OCI-LY7 (cell line): ENCODE results near the gene SMOC2. TPM values are rescaled to one million over a fixed set of nuclear protein-coding genes. Genes with fewer than 3 reads are reported as not detected.

Source experiments
- BruUV-seq: library from RNA; stranded (reverse); fragments of 400-500 nt; replicated peaks from 2 replicates; lab custom pipeline; 2021; lab: Mats Ljungman, UMichigan
- CTCF ChIA-PET: fragments of 300-600 bp; sonication (Branson Sonifier 250); formaldehyde crosslinking; loops from one replicate; lab custom pipeline; 2022; ENCODE audit warnings: antibody characterized with exemption; ENCODE audit not compliant: unreplicated experiment; lab: Charles Lee
- POLR2A ChIA-PET: fragments of 300-600 bp; sonication (Branson Sonifier 250); formaldehyde crosslinking; loops from one replicate; lab custom pipeline; 2022; ENCODE audit warnings: antibody characterized with exemption; lab: Charles Lee
- DNase-seq: peaks from one replicate; pipeline ENCODE4 v3.0.0-alpha.2; 2015; ENCODE audit warnings: low spot score
- H2AFZ ChIP-seq: fragments of 200-600 bp; sonication (generic), shearing (Covaris generic); 2 replicates; pipeline ENCODE4 v1.6.1; 2014; ENCODE audit warnings: mild to moderate bottlenecking, antibody characterized with exemption, low read length, moderate library complexity
- H3K27ac ChIP-seq: fragments of 200-600 bp; sonication (generic); 2 replicates; pipeline ENCODE4 v1.5.1; 2014; ENCODE audit warnings: mixed run types, low read depth, mild to moderate bottlenecking, moderate library complexity, low read length, inconsistent platforms; ENCODE audit not compliant: poor library complexity, severe bottlenecking
- H3K36me3 ChIP-seq: fragments of 200-600 bp; sonication (generic); 2 replicates; pipeline ENCODE4 v1.6.1; 2014; ENCODE audit warnings: mild to moderate bottlenecking, antibody characterized with exemption, low read length, moderate library complexity, mixed read lengths; ENCODE audit not compliant: insufficient read depth
- H3K4me1 ChIP-seq: fragments of 200-600 bp; sonication (generic); 2 replicates; pipeline ENCODE4 v1.5.1; 2014; ENCODE audit warnings: mild to moderate bottlenecking, low read length; ENCODE audit not compliant: insufficient read depth, poor library complexity, severe bottlenecking
- H3K4me2 ChIP-seq: fragments of 200-600 bp; sonication (generic); 2 replicates; pipeline ENCODE4 v1.6.1; 2014; ENCODE audit warnings: mild to moderate bottlenecking, low read length
- H3K4me3 ChIP-seq: fragments of 200-600 bp; sonication (generic); 2 replicates; pipeline ENCODE4 v1.5.1; 2014; ENCODE audit warnings: mild to moderate bottlenecking, low read depth, low read length; ENCODE audit not compliant: poor library complexity, severe bottlenecking
- H3K79me2 ChIP-seq: fragments of 200-600 bp; sonication (generic); 2 replicates; pipeline ENCODE4 v1.6.1; 2016; ENCODE audit warnings: low read depth, mild to moderate bottlenecking, low read length, moderate library complexity, mixed read lengths; ENCODE audit not compliant: insufficient read depth
- H3K9me2 ChIP-seq: fragments of 200-600 bp; sonication (generic); 2 replicates; pipeline ENCODE4 v1.6.1; 2016; ENCODE audit warnings: mild to moderate bottlenecking, low read length, mixed read lengths; ENCODE audit not compliant: insufficient read depth
- H3K9me3 ChIP-seq: fragments of 200-600 bp; sonication (generic); 2 replicates; pipeline ENCODE4 v1.6.1; 2014; ENCODE audit warnings: mild to moderate bottlenecking, mixed run types, low read length, mixed read lengths
- H4K20me1 ChIP-seq: fragments of 200-600 bp; sonication (generic); 2 replicates; pipeline ENCODE4 v1.6.1; 2014; ENCODE audit warnings: mild to moderate bottlenecking, antibody characterized with exemption, low read length, moderate library complexity, mixed read lengths; ENCODE audit not compliant: insufficient read depth
- CTCF ChIP-seq: fragments of 200-600 bp; sonication (generic); conservative IDR thresholded peaks from 2 replicates; pipeline ENCODE4 v1.5.1; 2014; ENCODE audit warnings: mild to moderate bottlenecking, antibody characterized with exemption, low read length, moderate library complexity, mixed read lengths
- EZH2phosphoT487 ChIP-seq: fragments of 200-600 bp; sonication (generic); IDR thresholded peaks from 2 replicates; pipeline ENCODE4 v1.6.1; 2018; ENCODE audit warnings: low read depth, borderline replicate concordance, mild to moderate bottlenecking, mixed run types, antibody characterized with exemption, low read length, moderate library complexity, mixed read lengths
- intact Hi-C: fragments of 100-400 bp; cut with micrococcal nuclease; formaldehyde crosslinking; loops from one replicate; pipeline ENCODE4 v1.10.0; 2022; ENCODE audit not compliant: unreplicated experiment
- total RNA-seq, 2 experiments: library from RNA; depleted of rRNA in 1 of 2; stranded (reverse); fragments of >200 nt in 1 of 2; shearing (Covaris generic) in 1 of 2; gene quantifications; 2 replicates each; pipeline ENCODE4 v1.2.3, GENCODE V29; 2014 to 2022

The SMOC2 gene
- total RNA-seq, 2 experiments from 2014 or later = not detected

DNA sequence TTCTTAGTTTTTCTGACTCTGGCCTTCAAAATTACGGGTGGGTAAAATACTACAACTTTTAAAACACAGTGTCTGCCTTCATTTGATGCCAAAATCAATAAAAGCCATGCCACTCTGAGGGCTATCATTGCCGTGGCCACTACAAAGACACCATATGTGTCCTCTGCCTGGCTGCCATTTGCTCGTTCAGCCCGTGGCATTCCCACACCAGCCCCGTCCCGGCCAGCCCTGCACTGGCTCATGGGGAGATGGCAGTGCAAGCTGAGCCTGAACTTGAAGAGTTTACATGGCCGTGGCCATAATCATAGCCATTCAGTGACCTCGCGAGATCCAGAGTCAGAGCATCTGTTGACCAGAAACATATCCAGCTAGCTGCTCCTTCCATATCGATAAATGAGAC is 79.2 kb downstream of the SMOC2 start:
- CTCF ChIA-PET = no interaction called here
- TF ChIP-seq CTCF = no peak
- no peak for TF ChIP-seq EZH2phosphoT487
- Histone ChIP-seq H4K20me1 (no peaks in the 10 kb centered on the region), H3K27ac (no peak overlapping the region), H3K9me3 (0 out of 2 replicates have a peak, but pooled peaks cover 3% of the 10 kb centered on the region), H3K9me2 (no peaks in the 10 kb centered on the region), H3K4me1 (no peaks in the 10 kb centered on the region), H3K36me3 (no peaks in the 10 kb centered on the region), H2AFZ (no peak overlapping the region), H3K4me2 (no peak overlapping the region), H3K79me2 (no peaks in the 10 kb centered on the region), H3K4me3 (no peak overlapping the region)
- POLR2A ChIA-PET = no interaction called here
- no TSS peak for BruUV-seq
- no peak for DNase-seq
- intact Hi-C loops = no loop called here

DNA sequence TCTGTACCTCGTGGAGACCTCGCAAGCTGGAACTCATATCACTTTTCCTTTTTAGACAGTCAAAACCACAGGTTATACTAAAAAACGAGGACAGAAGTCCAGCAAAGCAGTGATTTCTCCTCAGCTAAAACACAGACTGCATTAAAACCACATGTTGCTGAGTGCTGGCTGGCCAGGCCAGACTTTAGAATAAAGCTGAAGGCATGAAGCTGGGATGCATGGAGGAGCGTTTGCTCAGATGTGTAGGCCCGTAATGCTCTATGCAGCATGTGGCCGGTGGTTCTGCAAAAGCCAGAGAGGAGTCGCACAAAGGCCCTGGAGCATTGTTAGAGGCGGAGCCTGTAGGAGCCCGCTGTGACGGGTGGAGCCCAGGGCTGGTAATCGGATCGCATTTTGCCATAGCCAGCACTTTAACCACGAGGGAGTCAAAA is 83.6 kb downstream of the SMOC2 start:
- Histone ChIP-seq H3K36me3 (no peaks in the 10 kb centered on the region), H3K4me2 (no peak overlapping the region), H4K20me1 (no peaks in the 10 kb centered on the region), H3K9me3 (no peaks in the 10 kb centered on the region), H3K4me1 (peaks cover 10% of the 10 kb centered on the region), H3K79me2 (no peaks in the 10 kb centered on the region), H3K4me3 (no peak overlapping the region), H3K9me2 (no peaks in the 10 kb centered on the region), H3K27ac (no peak overlapping the region), H2AFZ (no peak overlapping the region)
- DNase-seq = no peak
- ChIA-PET CTCF (interaction anchor here (0.5 kb wide), 1 partner anchor 1173 kb away, joined by 4 read pairs; no protein-coding TSS in a partner anchor), POLR2A (no interaction called here)
- intact Hi-C loops = no loop called here
- no TSS peak for BruUV-seq
- TF ChIP-seq EZH2phosphoT487 (no peak), CTCF (no peak)

- Histone ChIP-seq H3K4me2 (no peak overlapping the region), H4K20me1 (no peaks in the 10 kb centered on the region), H3K36me3 (no peaks in the 10 kb centered on the region), H3K4me1 (peaks cover 10% of the 10 kb centered on the region), H3K9me3 (no peaks in the 10 kb centered on the region), H3K9me2 (no peaks in the 10 kb centered on the region), H2AFZ (no peak overlapping the region), H3K27ac (no peak overlapping the region), H3K4me3 (no peak overlapping the region), H3K79me2 (no peaks in the 10 kb centered on the region)
- intact Hi-C loops = no loop called here
- ChIA-PET POLR2A (no interaction called here), CTCF (no interaction called here)
- no TSS peak for BruUV-seq
- TF ChIP-seq CTCF (no peak), EZH2phosphoT487 (no peak)
- no peak for DNase-seq
Observed at GRCh38 chr6:168525114-168525513, 84.1 kb downstream of the SMOC2 start.
